IPS-18a (cell line): ENCODE results near the gene KREMEN1.

Source experiments
- H3K27ac ChIP-seq: one replicate; pipeline ENCODE4 v1.5.1; 2013; ENCODE audit warnings: low read length
- H3K27me3 ChIP-seq: one replicate; pipeline ENCODE4 v1.6.1; 2013; ENCODE audit warnings: mild to moderate bottlenecking, low read length; ENCODE audit not compliant: control insufficient read depth, insufficient read depth
- H3K36me3 ChIP-seq: one replicate; pipeline ENCODE4 v1.6.1; 2013; ENCODE audit warnings: low read depth, low read length; ENCODE audit not compliant: control insufficient read depth
- H3K4me1 ChIP-seq: one replicate; pipeline ENCODE4 v1.6.1; 2013; ENCODE audit warnings: low read depth, low read length; ENCODE audit not compliant: control insufficient read depth
- H3K4me3 ChIP-seq: one replicate; pipeline ENCODE4 v1.5.1; 2013; ENCODE audit warnings: low read length
- H3K9ac ChIP-seq: one replicate; pipeline ENCODE4 v1.6.1; 2013; ENCODE audit warnings: mild to moderate bottlenecking, low read length, moderate library complexity
- H3K9me3 ChIP-seq: one replicate; pipeline ENCODE4 v1.6.1; 2013; ENCODE audit warnings: low read depth, low read length; ENCODE audit not compliant: control insufficient read depth

KREMEN1 gene

DNA sequence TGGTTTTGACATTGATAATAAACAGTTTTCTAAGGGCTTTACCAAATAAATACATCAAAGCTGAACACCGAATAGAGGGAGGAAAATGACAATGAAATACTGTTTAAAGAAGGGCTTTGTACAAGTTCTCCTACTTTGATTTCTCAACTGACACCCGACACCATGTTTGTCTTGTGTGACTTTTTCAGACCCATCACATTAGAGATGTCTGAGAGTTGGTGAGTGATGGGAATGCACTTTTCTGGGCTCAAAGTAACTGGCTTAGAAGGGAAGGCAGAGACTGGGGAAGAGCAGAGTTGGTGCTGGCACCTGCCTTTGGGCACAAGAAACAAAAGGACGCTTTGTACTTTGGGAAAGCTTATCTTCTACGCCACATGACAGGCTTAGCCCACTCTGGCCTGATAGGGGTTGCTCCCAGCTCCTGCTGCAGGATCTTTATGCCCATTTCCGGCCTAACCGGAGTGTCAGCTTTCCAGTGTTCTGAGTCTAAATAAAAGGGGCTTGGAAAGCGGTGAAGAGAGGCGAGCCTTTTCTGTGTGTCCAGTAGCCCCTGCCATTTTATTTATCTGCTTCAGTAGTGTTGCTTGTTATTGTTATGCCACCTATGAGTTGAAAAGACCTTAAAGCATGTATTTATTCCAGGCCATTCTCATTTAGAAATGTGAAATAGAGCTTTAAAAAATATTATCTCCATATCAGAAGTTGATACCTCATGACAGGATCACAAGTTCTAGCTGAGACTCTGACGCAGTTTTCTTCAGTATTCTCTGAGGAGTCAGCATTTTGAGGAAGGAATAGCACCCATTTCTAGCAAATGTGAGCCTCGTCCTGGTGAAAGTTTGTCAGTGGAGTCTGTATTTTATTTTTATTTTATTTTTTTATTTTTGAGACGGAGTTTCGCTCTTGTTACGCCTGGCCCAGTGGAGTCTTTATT lies 24.2 kb downstream of the KREMEN1 start:
- Histone ChIP-seq H3K9ac (no peak overlapping the region), H3K9me3 (no peaks in the 10 kb centered on the region), H3K4me1 (peaks cover 17% of the 10 kb centered on the region), H3K27me3 (no peaks in the 10 kb centered on the region), H3K4me3 (no peak overlapping the region), H3K36me3 (no peaks in the 10 kb centered on the region), H3K27ac (no peak overlapping the region)

DNA sequence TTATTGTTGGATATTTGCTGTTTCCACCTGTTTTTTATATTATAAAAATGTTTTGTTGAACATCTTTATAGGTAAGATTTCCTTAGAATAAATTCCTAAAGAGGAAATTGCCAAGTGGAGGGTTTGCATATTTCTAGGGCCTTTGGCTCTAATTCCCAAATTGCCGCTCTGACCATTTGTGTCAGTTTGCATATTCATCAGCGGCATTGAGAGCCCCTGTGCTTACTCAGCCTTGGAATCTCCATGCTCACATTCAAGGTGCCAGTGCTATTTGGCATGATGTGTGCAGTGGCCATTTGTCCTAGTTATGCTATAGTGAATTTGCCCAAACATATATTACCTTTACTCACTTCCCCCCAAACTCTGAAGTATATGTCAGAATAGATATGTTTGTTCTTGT lies 25.5 kb downstream of the KREMEN1 start:
- Histone ChIP-seq H3K9me3 (no peaks in the 10 kb centered on the region), H3K27me3 (no peaks in the 10 kb centered on the region), H3K9ac (no peak overlapping the region), H3K4me1 (peaks cover 20% of the 10 kb centered on the region), H3K36me3 (no peaks in the 10 kb centered on the region), H3K27ac (no peak overlapping the region), H3K4me3 (no peak overlapping the region)

DNA sequence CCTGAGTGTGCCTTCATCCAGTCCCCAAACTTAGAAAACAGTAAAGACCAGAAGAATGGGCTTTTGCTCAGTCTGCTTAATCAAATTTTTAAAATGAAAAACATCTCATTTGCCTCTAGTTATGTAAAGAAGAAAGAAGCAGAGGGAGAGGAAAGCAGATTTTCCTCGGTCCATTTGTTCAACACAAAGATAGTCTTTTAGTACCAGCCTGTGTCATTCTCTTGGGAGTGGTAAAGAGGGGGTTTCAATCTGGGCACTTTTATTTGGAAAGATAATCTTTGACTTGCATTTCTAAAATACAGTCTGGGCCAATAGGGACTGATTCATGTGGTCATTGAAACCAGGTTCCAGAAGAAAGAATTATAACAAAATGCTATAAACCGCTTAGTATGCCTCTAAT lies 29.5 kb downstream of the KREMEN1 start:
- Histone ChIP-seq H3K4me3 (no peak overlapping the region), H3K27me3 (no peaks in the 10 kb centered on the region)

DNA sequence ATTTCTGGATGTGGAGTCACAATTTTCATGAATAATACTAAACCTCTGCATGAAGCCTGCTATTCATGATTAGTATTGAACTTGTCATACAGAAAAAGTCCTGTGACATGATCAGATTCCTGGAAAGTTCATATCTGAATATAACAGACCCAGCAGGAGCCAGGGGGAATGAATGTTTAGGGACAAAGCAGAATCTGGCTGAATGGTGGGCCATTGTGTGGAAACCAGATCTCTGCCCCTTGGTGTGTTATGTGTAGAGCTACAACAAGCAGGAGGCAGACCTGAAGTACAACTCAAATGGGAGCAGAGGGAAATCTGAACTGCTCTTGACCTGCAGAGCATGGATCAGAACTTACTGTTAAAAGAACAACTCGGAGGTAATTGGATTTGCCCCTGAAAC lies 30.3 kb downstream of the KREMEN1 start:
- H3K4me1 ChIP-seq: peaks cover 16% of the 10 kb centered on the region
- no peaks in the 10 kb centered on the region for H3K9me3 ChIP-seq
- H3K9ac ChIP-seq: no peak overlapping the region
- H3K27ac ChIP-seq: no peak overlapping the region
- no peaks in the 10 kb centered on the region for H3K27me3 ChIP-seq
- H3K36me3 ChIP-seq: no peaks in the 10 kb centered on the region
- no peak overlapping the region for H3K4me3 ChIP-seq

More for the DNA sequence above, 29.5 kb downstream of the KREMEN1 start:
- H3K36me3 ChIP-seq: no peaks in the 10 kb centered on the region
- H3K9me3 ChIP-seq: no peaks in the 10 kb centered on the region
- no peak overlapping the region for H3K9ac ChIP-seq
- peaks cover 20% of the 10 kb centered on the region for H3K4me1 ChIP-seq
- no peak overlapping the region for H3K27ac ChIP-seq

DNA sequence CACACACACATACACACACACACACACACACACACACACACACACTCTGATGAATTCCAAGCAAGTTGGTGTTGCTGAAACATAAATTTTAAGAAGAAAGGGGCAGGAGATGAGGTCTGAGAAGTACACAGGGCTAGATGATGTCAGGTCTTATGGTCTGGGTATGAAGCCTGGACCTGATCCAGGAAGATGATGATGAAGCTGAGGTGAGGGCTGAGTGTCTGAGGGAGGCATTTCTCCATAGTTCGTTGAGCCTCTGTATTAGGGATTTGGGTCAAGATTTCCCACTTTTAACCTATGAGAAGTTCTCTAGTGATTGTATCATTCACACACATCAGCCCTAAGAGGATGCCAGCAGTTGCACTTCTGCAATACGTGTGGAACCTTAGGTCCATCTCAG lies 32.6 kb downstream of the KREMEN1 start:
- Histone ChIP-seq H3K27ac (no peak overlapping the region), H3K4me3 (no peak overlapping the region), H3K27me3 (no peaks in the 10 kb centered on the region), H3K36me3 (no peaks in the 10 kb centered on the region), H3K9me3 (no peaks in the 10 kb centered on the region), H3K4me1 (peaks cover 13% of the 10 kb centered on the region), H3K9ac (no peak overlapping the region)

DNA sequence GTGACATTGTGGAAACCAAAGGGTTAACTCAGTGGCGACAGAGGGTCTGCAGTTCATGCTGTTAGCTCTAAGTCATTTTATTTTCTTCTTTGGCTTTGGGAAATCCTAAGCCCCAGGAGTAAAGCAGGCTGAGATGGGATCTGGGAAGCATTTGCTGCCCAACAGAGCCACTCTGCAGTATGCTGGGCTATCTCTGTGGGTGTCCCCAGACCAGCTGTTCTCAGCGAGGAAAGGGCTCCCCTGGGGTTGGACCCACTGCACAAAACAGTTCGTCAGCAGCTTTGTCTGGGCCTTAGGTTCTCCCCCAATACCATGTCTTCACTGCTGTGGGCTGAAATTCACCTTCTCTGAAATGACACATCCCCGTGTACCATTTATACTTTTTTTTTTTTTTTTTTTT lies 34.0 kb downstream of the KREMEN1 start:
- Histone ChIP-seq H3K9ac (no peak overlapping the region), H3K4me1 (peaks cover 13% of the 10 kb centered on the region), H3K36me3 (no peaks in the 10 kb centered on the region), H3K9me3 (no peaks in the 10 kb centered on the region), H3K27me3 (no peaks in the 10 kb centered on the region), H3K4me3 (no peak overlapping the region), H3K27ac (no peak overlapping the region)

DNA sequence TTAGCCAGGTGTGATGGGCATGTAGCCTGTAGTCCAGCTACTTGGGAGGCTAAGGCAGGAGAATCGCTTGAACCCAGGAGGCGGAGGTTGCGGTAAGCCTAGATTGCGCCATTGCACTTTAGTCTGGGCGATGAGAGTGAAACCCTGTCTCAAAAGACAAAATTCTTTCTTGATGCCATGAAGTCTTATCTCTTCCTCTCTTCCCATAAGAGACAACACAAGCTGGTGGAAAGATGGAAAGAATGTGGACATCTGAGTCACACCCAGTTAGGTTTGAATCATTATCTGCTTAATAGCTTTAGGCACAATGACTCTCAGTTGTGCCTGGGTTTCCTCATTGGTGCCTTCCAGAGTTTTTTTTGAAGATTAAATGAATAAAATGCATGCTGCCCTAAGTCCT lies 35.3 kb downstream of the KREMEN1 start:
- no peak overlapping the region for H3K4me3 ChIP-seq
- no peaks in the 10 kb centered on the region for H3K9me3 ChIP-seq
- H3K36me3 ChIP-seq: no peaks in the 10 kb centered on the region
- no peak overlapping the region for H3K9ac ChIP-seq
- no peak overlapping the region for H3K27ac ChIP-seq
- H3K27me3 ChIP-seq: no peaks in the 10 kb centered on the region
- peaks cover 12% of the 10 kb centered on the region for H3K4me1 ChIP-seq

DNA sequence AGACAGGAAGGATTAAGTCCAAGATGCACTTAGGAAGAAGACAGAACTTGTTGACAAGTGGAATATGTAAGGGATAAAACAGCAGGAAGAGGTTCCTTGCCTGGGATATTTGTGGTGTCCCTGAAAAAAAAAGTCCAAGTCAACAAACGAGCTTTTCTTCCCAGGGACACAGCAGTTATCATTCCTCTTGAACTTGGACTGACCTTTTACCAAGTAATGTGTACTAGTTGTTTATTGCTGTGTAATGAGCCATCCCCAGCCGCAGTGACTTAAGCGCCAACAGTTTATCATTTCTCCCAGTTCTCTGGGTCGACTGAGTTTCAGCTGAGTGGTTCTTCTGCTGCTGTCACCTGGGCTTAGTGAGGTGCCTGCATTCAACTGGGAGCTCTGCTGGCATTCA lies 37.0 kb downstream of the KREMEN1 start:
- H3K4me1 ChIP-seq: peaks cover 6% of the 10 kb centered on the region
- no peak overlapping the region for H3K27ac ChIP-seq
- no peaks in the 10 kb centered on the region for H3K9me3 ChIP-seq
- no peaks in the 10 kb centered on the region for H3K27me3 ChIP-seq
- no peak overlapping the region for H3K9ac ChIP-seq
- H3K36me3 ChIP-seq: no peaks in the 10 kb centered on the region
- no peak overlapping the region for H3K4me3 ChIP-seq

DNA sequence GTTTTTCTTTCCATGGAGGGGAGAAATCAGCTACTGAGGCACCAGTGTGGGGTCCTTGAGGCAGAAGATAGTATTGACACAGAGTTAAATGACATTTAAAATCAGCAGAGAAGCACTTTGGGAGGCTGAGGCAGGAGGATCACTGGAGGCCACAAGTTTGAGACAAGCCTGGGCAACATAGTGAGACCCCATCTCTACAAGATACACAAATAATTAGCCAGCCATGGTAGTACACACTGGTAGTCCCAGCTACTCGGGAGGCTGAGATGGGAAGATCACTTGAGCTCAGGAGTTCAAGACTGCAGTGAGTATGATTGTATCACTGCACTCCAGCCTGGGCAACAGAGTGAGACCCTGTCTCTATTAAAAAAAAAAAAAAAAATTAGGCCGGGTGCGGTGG lies 38.1 kb downstream of the KREMEN1 start:
- Histone ChIP-seq H3K36me3 (no peaks in the 10 kb centered on the region), H3K9me3 (no peaks in the 10 kb centered on the region), H3K27ac (no peak overlapping the region), H3K4me3 (no peak overlapping the region), H3K27me3 (no peaks in the 10 kb centered on the region), H3K4me1 (peaks cover 6% of the 10 kb centered on the region), H3K9ac (no peak overlapping the region)

DNA sequence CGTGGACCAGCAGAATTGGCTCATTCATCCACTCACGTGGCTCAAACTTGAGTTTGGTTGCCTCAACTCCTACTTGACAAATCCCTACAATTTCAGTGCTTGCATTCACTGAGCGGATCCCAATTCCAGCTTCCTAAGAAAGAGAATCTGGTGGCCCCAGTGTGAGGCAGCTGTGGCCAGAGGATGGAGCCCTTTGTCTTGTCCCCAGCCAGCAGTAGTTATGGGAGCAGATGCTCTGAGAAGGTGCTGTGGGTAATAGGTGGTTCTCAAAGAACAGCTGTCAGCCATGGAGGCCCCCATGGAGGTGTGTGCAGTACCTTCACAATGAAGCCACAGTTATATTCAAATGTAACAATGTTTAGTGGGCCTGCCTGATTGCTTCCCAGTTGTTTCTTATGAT lies 39.3 kb downstream of the KREMEN1 start:
- Histone ChIP-seq H3K9me3 (no peaks in the 10 kb centered on the region), H3K4me3 (no peak overlapping the region), H3K27ac (no peak overlapping the region), H3K36me3 (no peaks in the 10 kb centered on the region), H3K27me3 (no peaks in the 10 kb centered on the region), H3K4me1 (no peaks in the 10 kb centered on the region), H3K9ac (no peak overlapping the region)

DNA sequence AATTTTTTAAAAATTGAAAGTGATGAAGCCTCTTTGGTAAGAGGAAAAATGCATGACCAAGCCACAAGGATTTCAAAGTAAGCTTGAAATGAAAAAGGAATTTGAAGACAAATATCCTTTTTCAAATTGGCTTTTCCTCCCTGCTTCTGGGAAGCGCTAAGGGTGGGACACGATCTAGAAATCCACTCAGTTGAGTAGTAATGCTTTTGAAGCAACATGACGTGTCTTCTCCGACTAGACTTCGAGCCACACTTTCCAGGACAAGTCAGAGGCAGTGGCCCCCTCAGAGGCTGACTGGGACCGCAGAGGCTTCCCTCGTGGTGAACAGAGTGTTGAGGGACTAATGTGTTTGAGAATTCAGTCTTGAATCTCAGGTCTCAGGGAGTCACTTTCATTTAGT lies 39.8 kb downstream of the KREMEN1 start:
- Histone ChIP-seq H3K36me3 (no peaks in the 10 kb centered on the region), H3K27me3 (no peaks in the 10 kb centered on the region), H3K9me3 (no peaks in the 10 kb centered on the region), H3K4me1 (no peaks in the 10 kb centered on the region), H3K4me3 (no peak overlapping the region), H3K9ac (no peak overlapping the region), H3K27ac (no peak overlapping the region)

DNA sequence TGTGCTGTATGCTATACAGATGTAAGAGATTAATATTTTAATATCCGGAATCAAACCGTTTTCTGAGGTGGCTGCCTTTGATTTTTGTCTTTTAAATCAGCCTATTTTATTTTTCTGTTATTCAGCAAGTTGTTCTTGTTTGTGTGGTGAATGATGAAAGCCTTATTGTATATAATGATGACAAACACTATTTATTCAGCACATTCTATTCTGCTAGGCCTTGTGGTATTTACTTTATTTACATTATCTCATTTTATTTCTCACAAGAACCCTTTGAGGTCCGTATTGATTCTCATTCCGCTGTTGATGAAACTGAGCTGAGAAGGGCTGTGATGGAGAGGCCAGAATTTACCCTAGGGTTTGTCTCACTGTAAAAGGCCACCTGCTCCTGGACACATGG lies 40.5 kb downstream of the KREMEN1 start:
- Histone ChIP-seq H3K27me3 (no peaks in the 10 kb centered on the region), H3K4me3 (no peak overlapping the region), H3K4me1 (no peaks in the 10 kb centered on the region), H3K36me3 (no peaks in the 10 kb centered on the region), H3K27ac (no peak overlapping the region), H3K9ac (no peak overlapping the region), H3K9me3 (no peaks in the 10 kb centered on the region)
